HCT116 (cell line): ENCODE results near the gene RTN4RL2. TPM values are rescaled to one million over a fixed set of nuclear protein-coding genes. Genes with fewer than 3 reads are reported as not detected.

Source experiments
- ATAC-seq: fragments of 200-7000 bp; cut with Tn5 transposase; 2 replicates; pipeline ENCODE4 v1.9.1; 2020; ENCODE audit warnings: mild to moderate bottlenecking, moderate library complexity
- BruUV-seq: library from RNA; stranded (reverse); fragments of 400-500 nt; replicated peaks from 2 replicates; lab custom pipeline; 2021; lab: Mats Ljungman, UMichigan
- CTCF ChIA-PET: fragments of 300-600 bp; sonication (Branson Sonifier 250); formaldehyde crosslinking; loops from one replicate; lab custom pipeline; 2021; ENCODE audit warnings: antibody characterized with exemption; lab: Charles Lee
- POLR2A ChIA-PET: fragments of 300-600, 350-600 bp; sonication (Branson Sonifier 250); formaldehyde crosslinking; loops from one replicate; lab custom pipeline; 2021; ENCODE audit warnings: antibody characterized with exemption; lab: Charles Lee
- RAD21 ChIA-PET, 2 experiments: fragments of 300-600 bp; sonication (Branson Sonifier 250); formaldehyde crosslinking; loops; one replicate each; lab custom pipeline; 2023; ENCODE audit warnings: low total read pairs in 2 of 2; ENCODE audit not compliant: uncharacterized antibody in 2 of 2, unreplicated experiment in 2 of 2, low non-redundant PET in 1 of 2; lab: Charles Lee
- DNase-seq: peaks from one replicate; pipeline ENCODE4 v3.0.0-alpha.2; 2010; ENCODE audit warnings: low read depth, low spot score
- H2AFZ ChIP-seq: fragments of 200-600 bp; shearing (Covaris generic), sonication (generic); 2 replicates; pipeline ENCODE4 v1.6.1; 2017; ENCODE audit warnings: low read depth, mixed run types, mixed read lengths, antibody characterized with exemption, low read length; ENCODE audit not compliant: poor library complexity, severe bottlenecking
- H3K27ac ChIP-seq: 2 replicates; pipeline ENCODE4 v1.5.1; 2012; ENCODE audit warnings: low read depth, low read length
- H3K27me3 ChIP-seq: fragments of 200-600 bp; sonication (generic); 2 replicates; pipeline ENCODE4 v1.6.1; 2016; ENCODE audit warnings: mixed run types, low read length, mixed read lengths; ENCODE audit not compliant: insufficient read depth
- H3K36me3 ChIP-seq, 2 experiments: fragments of 200-500 bp in 1 of 2; fragments of 200-600 bp in 1 of 2; sonication (Bioruptor generic) in 1 of 2; sonication (generic) in 1 of 2; 2 replicates each; pipeline versions ENCODE4 v1.5.1 to v1.6.1; 2014 to 2016; ENCODE audit warnings: low read length in 2 of 2, inconsistent platforms in 1 of 2, mixed read lengths in 1 of 2, mixed run types in 1 of 2; ENCODE audit not compliant: insufficient read depth in 2 of 2, control insufficient read depth in 1 of 2
- H3K4me1 ChIP-seq, 2 experiments: fragments of 200-600 bp in 1 of 2; sonication (generic) in 1 of 2; 2 replicates each; pipeline versions ENCODE4 v1.5.1 to v1.6.1; 2012 to 2017; ENCODE audit warnings: low read length in 2 of 2, inconsistent platforms in 1 of 2, mild to moderate bottlenecking in 1 of 2, mixed read lengths in 1 of 2, mixed run types in 1 of 2, moderate library complexity in 1 of 2; ENCODE audit not compliant: insufficient read depth in 2 of 2, control insufficient read depth in 1 of 2
- H3K4me2 ChIP-seq: fragments of 200-600 bp; sonication (generic); 2 replicates; pipeline ENCODE4 v1.6.1; 2017; ENCODE audit warnings: mixed run types, low read length, mixed read lengths
- H3K4me3 ChIP-seq, 2 experiments: fragments of 200-600 bp in 1 of 2; sonication (generic) in 1 of 2; replicated peaks in 1 of 2; 2 replicates each; pipeline ENCODE4 v1.5.1; 2011 to 2016; ENCODE audit warnings: low read length in 2 of 2, control low read depth in 1 of 2, low read depth in 1 of 2, mild to moderate bottlenecking in 1 of 2, mixed read lengths in 1 of 2, mixed run types in 1 of 2
- H3K79me2 ChIP-seq: fragments of 200-600 bp; sonication (generic); 2 replicates; pipeline ENCODE4 v1.6.1; 2017; ENCODE audit warnings: mild to moderate bottlenecking, mixed run types, low read length, moderate library complexity, mixed read lengths; ENCODE audit not compliant: insufficient read depth
- H3K9ac ChIP-seq: fragments of 200-600 bp; sonication (generic); 2 replicates; pipeline ENCODE4 v1.6.1; 2016; ENCODE audit warnings: low read length, mixed read lengths
- H3K9me2 ChIP-seq: fragments of 200-600 bp; sonication (generic), shearing (Covaris generic); 2 replicates; pipeline ENCODE4 v1.6.1; 2017; ENCODE audit warnings: mixed run types, mild to moderate bottlenecking, moderate library complexity; ENCODE audit not compliant: insufficient read depth
- H3K9me3 ChIP-seq, 2 experiments: fragments of 200-500 bp in 1 of 2; fragments of 200-600 bp in 1 of 2; sonication (Bioruptor generic) in 1 of 2; sonication (generic) in 1 of 2; 2 replicates each; pipeline ENCODE4 v1.6.1; 2014 to 2017; ENCODE audit warnings: low read length in 2 of 2, mixed read lengths in 2 of 2, inconsistent platforms in 1 of 2, low read depth in 1 of 2, mild to moderate bottlenecking in 1 of 2, mixed run types in 1 of 2, moderate library complexity in 1 of 2; ENCODE audit not compliant: control insufficient read depth in 1 of 2, insufficient read depth in 1 of 2
- H4K20me1 ChIP-seq: fragments of 200-600 bp; sonication (generic), shearing (Covaris generic); 2 replicates; pipeline ENCODE4 v1.6.1; 2017; ENCODE audit warnings: mixed run types, mild to moderate bottlenecking, moderate library complexity; ENCODE audit not compliant: insufficient read depth
- CBX3 ChIP-seq: IDR thresholded peaks from 2 replicates; pipeline ENCODE4 v1.6.1; 2012; ENCODE audit warnings: low read depth
- CEBPB ChIP-seq: IDR thresholded peaks from 2 replicates; pipeline ENCODE4 v1.6.1; 2012; ENCODE audit warnings: low read depth
- ELF1 ChIP-seq: IDR thresholded peaks from 2 replicates; pipeline ENCODE4 v1.6.1; 2012; ENCODE audit warnings: low read depth, borderline replicate concordance
- FOSL1 ChIP-seq: IDR thresholded peaks from 2 replicates; pipeline ENCODE4 v1.6.1; 2012; ENCODE audit warnings: low read depth
- POLR2A ChIP-seq: IDR thresholded peaks from 2 replicates; pipeline ENCODE4 v1.7.0; 2011; ENCODE audit warnings: borderline replicate concordance; ENCODE audit not compliant: insufficient read depth, insufficient read length; ENCODE audit errors: extremely low read depth
- POLR2AphosphoS5 ChIP-seq: IDR thresholded peaks from 2 replicates; pipeline ENCODE4 v1.6.1; 2011; ENCODE audit warnings: mild to moderate bottlenecking, low read depth, low read length, moderate library complexity
- RAD21 ChIP-seq: IDR thresholded peaks from 2 replicates; pipeline ENCODE4 v1.6.1; 2012; ENCODE audit warnings: low read depth, mild to moderate bottlenecking
- SIN3A ChIP-seq: IDR thresholded peaks from 2 replicates; pipeline ENCODE4 v1.6.1; 2012; ENCODE audit warnings: low read depth
- SP1 ChIP-seq: IDR thresholded peaks from 2 replicates; pipeline ENCODE4 v1.6.1; 2012; ENCODE audit warnings: low read depth
- SRF ChIP-seq: IDR thresholded peaks from 2 replicates; pipeline ENCODE4 v1.6.1; 2012; ENCODE audit warnings: low read depth
- YY1 ChIP-seq: IDR thresholded peaks from 2 replicates; pipeline ENCODE4 v1.6.1; 2011; ENCODE audit warnings: low read length, low read depth, moderate library complexity, mild to moderate bottlenecking; ENCODE audit not compliant: insufficient replicate concordance; ENCODE audit errors: extremely low read depth
- ZFX ChIP-seq: fragments of 450-650 bp; IDR thresholded peaks from 2 replicates; pipeline ENCODE4 v1.6.1; 2017
- intact Hi-C: fragments of 100-400 bp; cut with micrococcal nuclease; formaldehyde crosslinking; loops from 2 replicates; pipeline ENCODE4 v1.10.0; 2022
- total RNA-seq: library from RNA; stranded (reverse); gene quantifications from one replicate; pipeline ENCODE4 v1.2.1, GENCODE V29; 2021; ENCODE audit not compliant: unreplicated experiment
- TF ChIP-seq, protein P1 (sequence below), 3 experiments: fragments of 200-600 bp in 1 of 3; sonication (generic) in 1 of 3; IDR thresholded peaks in 2 of 3; conservative IDR thresholded peaks in 1 of 3; 2 replicates each; pipeline ENCODE4 v1.5.1; 2012 to 2017; ENCODE audit warnings: low read depth in 2 of 3, low read length in 2 of 3, antibody characterized with exemption in 1 of 3, borderline replicate concordance in 1 of 3, control low read depth in 1 of 3, mild to moderate bottlenecking in 1 of 3, mixed read lengths in 1 of 3, mixed run types in 1 of 3, moderate library complexity in 1 of 3; ENCODE audit not compliant: insufficient read depth in 1 of 3
- TF ChIP-seq, protein P2 (sequence below): IDR thresholded peaks from 2 replicates; pipeline ENCODE4 v1.6.1; 2012
- TF ChIP-seq, protein P3 (sequence below): IDR thresholded peaks from 2 replicates; pipeline ENCODE4 v1.6.1; 2011; ENCODE audit warnings: mild to moderate bottlenecking, low read length, moderate library complexity; ENCODE audit not compliant: insufficient replicate concordance; ENCODE audit errors: extremely low read depth
- TF ChIP-seq, protein P4 (sequence below): IDR thresholded peaks from 2 replicates; pipeline ENCODE4 v1.6.1; 2012

The RTN4RL2 gene
- total RNA-seq, 1 experiment from 2014 or later = 24.0 TPM

DNA sequence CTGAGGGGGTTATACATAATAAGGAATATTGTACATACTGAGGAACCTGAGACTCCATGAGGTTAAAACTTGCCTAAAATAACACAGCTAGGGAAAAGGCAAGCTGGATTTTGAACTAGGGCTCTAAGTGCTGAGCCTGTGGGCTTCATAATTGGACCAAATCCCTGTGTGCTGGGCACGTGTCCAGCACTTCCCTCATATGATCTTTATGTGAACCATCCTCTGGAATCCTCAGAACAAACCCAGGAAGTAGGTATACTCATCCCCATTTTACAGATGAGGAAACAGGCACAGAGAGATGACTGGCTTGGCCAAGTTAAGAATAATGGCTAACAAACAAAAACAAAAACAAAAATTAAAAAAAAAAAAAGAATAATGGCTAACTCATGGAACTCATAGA, 14.9 kb downstream of the RTN4RL2 start:
- H3K27me3 ChIP-seq = no peaks in the 10 kb centered on the region
- intact Hi-C loops = no loop called here
- no peak overlapping the region for H3K4me3 ChIP-seq
- ChIA-PET RAD21 (no interaction called here), CTCF (interaction anchor here (0.7 to 0.9 kb wide), 2 partner anchors 17 to 18 kb away, joined by 3 to 4 read pairs; no protein-coding TSS in a partner anchor), POLR2A (no interaction called here)
- no peak overlapping the region for H3K4me2 ChIP-seq
- H3K79me2 ChIP-seq = no peaks in the 10 kb centered on the region
- H3K9ac ChIP-seq = no peak overlapping the region
- BruUV-seq = no TSS peak
- no peaks in the 10 kb centered on the region for H3K4me1 ChIP-seq
- no peak overlapping the region for H2AFZ ChIP-seq
- TF ChIP-seq FOSL1 = no peak
- no peak for TF ChIP-seq CEBPB
- TF ChIP-seq, protein P1, sequence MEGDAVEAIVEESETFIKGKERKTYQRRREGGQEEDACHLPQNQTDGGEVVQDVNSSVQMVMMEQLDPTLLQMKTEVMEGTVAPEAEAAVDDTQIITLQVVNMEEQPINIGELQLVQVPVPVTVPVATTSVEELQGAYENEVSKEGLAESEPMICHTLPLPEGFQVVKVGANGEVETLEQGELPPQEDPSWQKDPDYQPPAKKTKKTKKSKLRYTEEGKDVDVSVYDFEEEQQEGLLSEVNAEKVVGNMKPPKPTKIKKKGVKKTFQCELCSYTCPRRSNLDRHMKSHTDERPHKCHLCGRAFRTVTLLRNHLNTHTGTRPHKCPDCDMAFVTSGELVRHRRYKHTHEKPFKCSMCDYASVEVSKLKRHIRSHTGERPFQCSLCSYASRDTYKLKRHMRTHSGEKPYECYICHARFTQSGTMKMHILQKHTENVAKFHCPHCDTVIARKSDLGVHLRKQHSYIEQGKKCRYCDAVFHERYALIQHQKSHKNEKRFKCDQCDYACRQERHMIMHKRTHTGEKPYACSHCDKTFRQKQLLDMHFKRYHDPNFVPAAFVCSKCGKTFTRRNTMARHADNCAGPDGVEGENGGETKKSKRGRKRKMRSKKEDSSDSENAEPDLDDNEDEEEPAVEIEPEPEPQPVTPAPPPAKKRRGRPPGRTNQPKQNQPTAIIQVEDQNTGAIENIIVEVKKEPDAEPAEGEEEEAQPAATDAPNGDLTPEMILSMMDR (IDR thresholded peaks at IDR 0.05 in 2 of 3, conservative IDR thresholded peaks at IDR 0.05 in 1 of 3; ENCODE audit: borderline replicate concordance in 1 of 3, insufficient read depth in 1 of 3, low read depth in 2 of 3, low read length in 2 of 3) = no peak
- TF ChIP-seq SIN3A = no peak
- no peak for TF ChIP-seq RAD21
- TF ChIP-seq, protein P2, sequence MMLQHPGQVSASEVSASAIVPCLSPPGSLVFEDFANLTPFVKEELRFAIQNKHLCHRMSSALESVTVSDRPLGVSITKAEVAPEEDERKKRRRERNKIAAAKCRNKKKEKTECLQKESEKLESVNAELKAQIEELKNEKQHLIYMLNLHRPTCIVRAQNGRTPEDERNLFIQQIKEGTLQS = no peak
- TF ChIP-seq YY1 = no peak
- TF ChIP-seq SP1 = no peak
- TF ChIP-seq CBX3 = no peak
- TF ChIP-seq POLR2A = no peak
- TF ChIP-seq, protein P3, sequence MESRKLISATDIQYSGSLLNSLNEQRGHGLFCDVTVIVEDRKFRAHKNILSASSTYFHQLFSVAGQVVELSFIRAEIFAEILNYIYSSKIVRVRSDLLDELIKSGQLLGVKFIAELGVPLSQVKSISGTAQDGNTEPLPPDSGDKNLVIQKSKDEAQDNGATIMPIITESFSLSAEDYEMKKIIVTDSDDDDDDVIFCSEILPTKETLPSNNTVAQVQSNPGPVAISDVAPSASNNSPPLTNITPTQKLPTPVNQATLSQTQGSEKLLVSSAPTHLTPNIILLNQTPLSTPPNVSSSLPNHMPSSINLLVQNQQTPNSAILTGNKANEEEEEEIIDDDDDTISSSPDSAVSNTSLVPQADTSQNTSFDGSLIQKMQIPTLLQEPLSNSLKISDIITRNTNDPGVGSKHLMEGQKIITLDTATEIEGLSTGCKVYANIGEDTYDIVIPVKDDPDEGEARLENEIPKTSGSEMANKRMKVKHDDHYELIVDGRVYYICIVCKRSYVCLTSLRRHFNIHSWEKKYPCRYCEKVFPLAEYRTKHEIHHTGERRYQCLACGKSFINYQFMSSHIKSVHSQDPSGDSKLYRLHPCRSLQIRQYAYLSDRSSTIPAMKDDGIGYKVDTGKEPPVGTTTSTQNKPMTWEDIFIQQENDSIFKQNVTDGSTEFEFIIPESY = no peak
- no peak for TF ChIP-seq SRF
- no peak for TF ChIP-seq POLR2AphosphoS5
- TF ChIP-seq ZFX = no peak
- TF ChIP-seq, protein P4, sequence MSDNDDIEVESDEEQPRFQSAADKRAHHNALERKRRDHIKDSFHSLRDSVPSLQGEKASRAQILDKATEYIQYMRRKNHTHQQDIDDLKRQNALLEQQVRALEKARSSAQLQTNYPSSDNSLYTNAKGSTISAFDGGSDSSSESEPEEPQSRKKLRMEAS = no peak
- no peak for TF ChIP-seq ELF1
- no peaks in the 10 kb centered on the region; a peak in 1 of 4 replicates for H3K36me3 ChIP-seq
- no peak for ATAC-seq
- no peak for DNase-seq
- H4K20me1 ChIP-seq = no peaks in the 10 kb centered on the region
- H3K9me2 ChIP-seq = no peaks in the 10 kb centered on the region
- H3K27ac ChIP-seq = no peak overlapping the region
- no peaks in the 10 kb centered on the region for H3K9me3 ChIP-seq
